Measurements from ENCODE around the gene SARDH.

SARDH gene

GRCh38 chr9:133667759-133668450 lies 70.2 kb downstream of the SARDH start:
- Histone ChIP-seq H3F3A (ENCODE audit: low read depth) (no peaks in the 10 kb centered on the region), H3K9me2 (replicated peaks; ENCODE audit: low read depth, low read length) (no peaks in the 10 kb centered on the region), H3K79me2 (ENCODE audit: insufficient read depth, low read length) (no peaks in the 10 kb centered on the region), H2AFZ (ENCODE audit: low read length) (no peak overlapping the region), H4K20me1 (ENCODE audit: insufficient read depth, low read length, poor library complexity, severe bottlenecking) (no peaks in the 10 kb centered on the region), H3K27me3 (ENCODE audit: insufficient read depth, low read length, poor library complexity, severe bottlenecking) (no peaks in the 10 kb centered on the region), H3K4me1 (ENCODE audit: insufficient read depth, low read length, poor library complexity, severe bottlenecking) (no peaks in the 10 kb centered on the region), H3K36me3 (ENCODE audit: insufficient read depth, low read length) (no peaks in the 10 kb centered on the region), H3K4me3 (ENCODE audit: low read length, poor library complexity, severe bottlenecking) (no peak overlapping the region), H3K4me2 (ENCODE audit: low read depth, low read length, poor library complexity, severe bottlenecking) (no peak overlapping the region), H3K9ac (ENCODE audit: low read depth, low read length, poor library complexity, severe bottlenecking) (no peak overlapping the region), H3K9me3 (ENCODE audit: insufficient read depth, low read depth, low read length) (no peaks in the 10 kb centered on the region)
- TF ChIP-seq CTCF (conservative IDR thresholded peaks at IDR 0.05; ENCODE audit: low read length) (no peak), EZH2phosphoT487 (IDR thresholded peaks at IDR 0.05; ENCODE audit: borderline replicate concordance) (no peak)

- Histone ChIP-seq H3K9me3 (ENCODE audit: insufficient read depth, low read depth, low read length) (no peaks in the 10 kb centered on the region), H3K9me2 (replicated peaks; ENCODE audit: low read depth, low read length) (no peaks in the 10 kb centered on the region), H3K4me2 (ENCODE audit: low read depth, low read length, poor library complexity, severe bottlenecking) (no peak overlapping the region), H3K27me3 (ENCODE audit: insufficient read depth, low read length, poor library complexity, severe bottlenecking) (no peaks in the 10 kb centered on the region), H3K36me3 (ENCODE audit: insufficient read depth, low read length) (no peaks in the 10 kb centered on the region), H3K9ac (ENCODE audit: low read depth, low read length, poor library complexity, severe bottlenecking) (no peak overlapping the region), H4K20me1 (ENCODE audit: insufficient read depth, low read length, poor library complexity, severe bottlenecking) (no peaks in the 10 kb centered on the region), H3F3A (ENCODE audit: low read depth) (no peaks in the 10 kb centered on the region), H3K79me2 (ENCODE audit: insufficient read depth, low read length) (no peaks in the 10 kb centered on the region), H3K4me1 (ENCODE audit: insufficient read depth, low read length, poor library complexity, severe bottlenecking) (no peaks in the 10 kb centered on the region), H3K4me3 (ENCODE audit: low read length, poor library complexity, severe bottlenecking) (no peak overlapping the region), H2AFZ (ENCODE audit: low read length) (no peak overlapping the region)
- TF ChIP-seq EZH2phosphoT487 (IDR thresholded peaks at IDR 0.05; ENCODE audit: borderline replicate concordance) (no peak), CTCF (conservative IDR thresholded peaks at IDR 0.05; ENCODE audit: low read length) (no peak)
These were observed 71.3 kb downstream of the SARDH start for GRCh38 chr9:133666845-133667244.

- H3K27me3 ChIP-seq (ENCODE audit: insufficient read depth, low read length, poor library complexity, severe bottlenecking): no peaks in the 10 kb centered on the region
- H3K4me3 ChIP-seq (ENCODE audit: low read length, poor library complexity, severe bottlenecking): no peak overlapping the region
- no peaks in the 10 kb centered on the region for H4K20me1 ChIP-seq (ENCODE audit: insufficient read depth, low read length, poor library complexity, severe bottlenecking)
- H3K9me2 ChIP-seq (replicated peaks; ENCODE audit: low read depth, low read length): no peaks in the 10 kb centered on the region
- H3K4me1 ChIP-seq (ENCODE audit: insufficient read depth, low read length, poor library complexity, severe bottlenecking): no peaks in the 10 kb centered on the region
- H2AFZ ChIP-seq (ENCODE audit: low read length): no peak overlapping the region
- H3K36me3 ChIP-seq (ENCODE audit: insufficient read depth, low read length): no peaks in the 10 kb centered on the region
- no peaks in the 10 kb centered on the region for H3K9me3 ChIP-seq (ENCODE audit: insufficient read depth, low read depth, low read length)
- TF ChIP-seq CTCF (conservative IDR thresholded peaks at IDR 0.05; ENCODE audit: low read length): no peak
- TF ChIP-seq EZH2phosphoT487 (IDR thresholded peaks at IDR 0.05; ENCODE audit: borderline replicate concordance): no peak
- no peaks in the 10 kb centered on the region for H3K79me2 ChIP-seq (ENCODE audit: insufficient read depth, low read length)
- H3F3A ChIP-seq (ENCODE audit: low read depth): no peaks in the 10 kb centered on the region
- H3K9ac ChIP-seq (ENCODE audit: low read depth, low read length, poor library complexity, severe bottlenecking): no peak overlapping the region
- no peak overlapping the region for H3K4me2 ChIP-seq (ENCODE audit: low read depth, low read length, poor library complexity, severe bottlenecking)
These were observed 71.8 kb downstream of the SARDH start for GRCh38 chr9:133666387-133666786.
